Measurements from ENCODE around the gene LARP1B. TPM values are rescaled to one million over a fixed set of nuclear protein-coding genes. Genes with fewer than 3 reads are reported as not detected.
"Not testable (repeated sequence)": the region's sequence is repeated elsewhere in the genome, so short reads cannot be mapped to it uniquely, and the experiment has no call there.

Gene LARP1B
- total RNA-seq, 2 experiments from 2014 or later: 8.4 to 8.9 TPM

- intact Hi-C loops (cut with DNase I, micrococcal nuclease): no loop called here
- no peaks in the 10 kb centered on the region for H3K4me1 Mint-ChIP-seq (ENCODE audit: low read depth)
These were observed 180.9 kb downstream of the LARP1B start for GRCh38 chr4:128241981-128242380.

DNA sequence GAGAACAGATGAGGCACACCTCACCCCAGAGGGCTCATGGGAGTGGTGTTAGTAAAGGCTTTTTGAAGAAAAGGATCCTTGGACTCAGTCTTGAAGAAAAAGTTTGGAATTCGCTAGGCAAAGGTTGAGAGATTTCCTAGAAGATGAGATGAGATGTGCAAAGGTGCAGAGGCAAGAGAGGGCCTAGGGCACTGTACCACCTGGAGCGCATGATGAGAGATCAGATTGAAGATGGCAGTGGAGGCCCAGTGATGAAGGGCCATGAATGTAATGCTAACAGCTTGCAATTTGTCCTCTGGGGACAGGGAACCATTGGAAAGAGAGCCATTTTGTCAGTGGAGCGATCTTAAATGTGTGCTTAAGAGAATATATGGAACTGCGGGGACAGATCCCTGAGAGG, 181.5 kb downstream of the LARP1B start:
- intact Hi-C loops (cut with DNase I, micrococcal nuclease): no loop called here
- Histone ChIP-seq H3K27ac (ENCODE audit: low read depth in 1 of 2, low read length in 2 of 2) (no peak overlapping the region), H3K4me1 (ENCODE audit: insufficient read depth, low read length) (no peaks in the 10 kb centered on the region), H3K27me3 (ENCODE audit: control insufficient read depth in 1 of 2, insufficient read depth in 2 of 2, low read length in 2 of 2) (no peaks in the 10 kb centered on the region), H3K36me3 (ENCODE audit: insufficient read depth, low read length) (no peaks in the 10 kb centered on the region), H3K9me3 (ENCODE audit: control insufficient read depth in 1 of 2, insufficient read depth in 1 of 2, low read length in 2 of 2) (no peaks in the 10 kb centered on the region), H3K4me3 (ENCODE audit: low read length) (no peak overlapping the region)
- Mint-ChIP-seq H3K27me3 (peaks cover 19% of the 10 kb centered on the region), H3K4me1 (ENCODE audit: low read depth) (no peaks in the 10 kb centered on the region), H3K27ac (no peak overlapping the region), H3K4me3 (no peak overlapping the region), H3K9me3 (no peaks in the 10 kb centered on the region), H3K36me3 (ENCODE audit: low read depth) (no peaks in the 10 kb centered on the region)
- ChIA-PET POLR2A (no interaction called here), CTCF (no interaction called here)
- DNase-seq (no peak), ATAC-seq (ENCODE audit: poor library complexity) (no peak)
- TF ChIP-seq, protein P1, sequence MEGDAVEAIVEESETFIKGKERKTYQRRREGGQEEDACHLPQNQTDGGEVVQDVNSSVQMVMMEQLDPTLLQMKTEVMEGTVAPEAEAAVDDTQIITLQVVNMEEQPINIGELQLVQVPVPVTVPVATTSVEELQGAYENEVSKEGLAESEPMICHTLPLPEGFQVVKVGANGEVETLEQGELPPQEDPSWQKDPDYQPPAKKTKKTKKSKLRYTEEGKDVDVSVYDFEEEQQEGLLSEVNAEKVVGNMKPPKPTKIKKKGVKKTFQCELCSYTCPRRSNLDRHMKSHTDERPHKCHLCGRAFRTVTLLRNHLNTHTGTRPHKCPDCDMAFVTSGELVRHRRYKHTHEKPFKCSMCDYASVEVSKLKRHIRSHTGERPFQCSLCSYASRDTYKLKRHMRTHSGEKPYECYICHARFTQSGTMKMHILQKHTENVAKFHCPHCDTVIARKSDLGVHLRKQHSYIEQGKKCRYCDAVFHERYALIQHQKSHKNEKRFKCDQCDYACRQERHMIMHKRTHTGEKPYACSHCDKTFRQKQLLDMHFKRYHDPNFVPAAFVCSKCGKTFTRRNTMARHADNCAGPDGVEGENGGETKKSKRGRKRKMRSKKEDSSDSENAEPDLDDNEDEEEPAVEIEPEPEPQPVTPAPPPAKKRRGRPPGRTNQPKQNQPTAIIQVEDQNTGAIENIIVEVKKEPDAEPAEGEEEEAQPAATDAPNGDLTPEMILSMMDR (IDR thresholded peaks at IDR 0.05): no peak

More at GRCh38 chr4:128241981-128242380, 180.9 kb downstream of the LARP1B start:
- ATAC-seq (ENCODE audit: poor library complexity) (no peak), DNase-seq (no peak)
- ChIA-PET POLR2A (no interaction called here), CTCF (no interaction called here)
- no peaks in the 10 kb centered on the region for H3K9me3 Mint-ChIP-seq
- Histone ChIP-seq H3K36me3 (ENCODE audit: insufficient read depth, low read length) (no peaks in the 10 kb centered on the region), H3K4me1 (ENCODE audit: insufficient read depth, low read length) (no peaks in the 10 kb centered on the region), H3K27me3 (ENCODE audit: control insufficient read depth in 1 of 2, insufficient read depth in 2 of 2, low read length in 2 of 2) (no peaks in the 10 kb centered on the region), H3K4me3 (ENCODE audit: low read length) (no peak overlapping the region), H3K9me3 (ENCODE audit: control insufficient read depth in 1 of 2, insufficient read depth in 1 of 2, low read length in 2 of 2) (no peaks in the 10 kb centered on the region), H3K27ac (ENCODE audit: low read depth in 1 of 2, low read length in 2 of 2) (no peak overlapping the region)
- H3K27ac Mint-ChIP-seq: no peak overlapping the region
- no peak overlapping the region for H3K4me3 Mint-ChIP-seq
- H3K36me3 Mint-ChIP-seq (ENCODE audit: low read depth): no peaks in the 10 kb centered on the region
- TF ChIP-seq, protein P1 (IDR thresholded peaks at IDR 0.05): no peak
- H3K27me3 Mint-ChIP-seq: peaks cover 21% of the 10 kb centered on the region

GRCh38 chr4:128244379-128244778, 183.3 kb downstream of the LARP1B start:
- DNase-seq (no peak), ATAC-seq (ENCODE audit: poor library complexity) (no peak)
- POLR2A ChIA-PET: no interaction called here
- Histone ChIP-seq H3K27ac (ENCODE audit: low read depth in 1 of 2, low read length in 2 of 2) (no peak overlapping the region), H3K4me3 (ENCODE audit: low read length) (no peak overlapping the region), H3K9me3 (ENCODE audit: control insufficient read depth in 1 of 2, insufficient read depth in 1 of 2, low read length in 2 of 2) (peaks cover 0 to 3% of the 10 kb centered on the region in 2 experiments), H3K27me3 (ENCODE audit: control insufficient read depth in 1 of 2, insufficient read depth in 2 of 2, low read length in 2 of 2) (no peaks in the 10 kb centered on the region), H3K4me1 (ENCODE audit: insufficient read depth, low read length) (no peaks in the 10 kb centered on the region), H3K36me3 (ENCODE audit: insufficient read depth, low read length) (no peaks in the 10 kb centered on the region)
- Mint-ChIP-seq H3K27me3 (peaks cover 16% of the 10 kb centered on the region), H3K27ac (no peak overlapping the region), H3K4me1 (ENCODE audit: low read depth) (no peaks in the 10 kb centered on the region), H3K4me3 (no peak overlapping the region), H3K9me3 (peaks cover 3% of the 10 kb centered on the region), H3K36me3 (ENCODE audit: low read depth) (no peaks in the 10 kb centered on the region)
- TF ChIP-seq, protein P1 (IDR thresholded peaks at IDR 0.05): no peak
- CTCF ChIA-PET: no interaction called here
- intact Hi-C loops (cut with DNase I, micrococcal nuclease): no loop called here

GRCh38 chr4:128245391-128245790, 184.3 kb downstream of the LARP1B start:
- CTCF ChIA-PET; H3K9me3 Mint-ChIP-seq; H3K36me3 ChIP-seq (ENCODE audit: insufficient read depth, low read length); H3K4me1 Mint-ChIP-seq (ENCODE audit: low read depth); H3K27ac Mint-ChIP-seq; H3K4me3 ChIP-seq (ENCODE audit: low read length); H3K9me3 ChIP-seq (ENCODE audit: control insufficient read depth in 1 of 2, insufficient read depth in 1 of 2, low read length in 2 of 2); H3K27ac ChIP-seq (ENCODE audit: low read depth in 1 of 2, low read length in 2 of 2); DNase-seq; H3K27me3 ChIP-seq (ENCODE audit: control insufficient read depth in 1 of 2, insufficient read depth in 2 of 2, low read length in 2 of 2); POLR2A ChIA-PET; intact Hi-C loops (cut with DNase I, micrococcal nuclease); H3K4me3 Mint-ChIP-seq; H3K4me1 ChIP-seq (ENCODE audit: insufficient read depth, low read length); ATAC-seq (ENCODE audit: poor library complexity); H3K36me3 Mint-ChIP-seq (ENCODE audit: low read depth): not testable (repeated sequence)
- H3K27me3 Mint-ChIP-seq: peaks cover 15% of the 10 kb centered on the region

Measured in CD4-positive, alpha-beta T cell (primary cell).